Stimulated activated CD8-positive, alpha-beta memory T cell treated with anti-CD3 and anti-CD28 coated beads, Interleukin-7, amount 100 ng/mL, for 48 hours (primary cell): Measurements from ENCODE around the gene TRIM46.

Source experiments
- DNase-seq, 2 donors: peaks; one replicate each; pipeline ENCODE4 v3.0.0-alpha.2; 2020; ENCODE audit warnings: low read depth in 1 of 2; ENCODE audit errors: extremely low read depth in 1 of 2

TRIM46 gene

DNA sequence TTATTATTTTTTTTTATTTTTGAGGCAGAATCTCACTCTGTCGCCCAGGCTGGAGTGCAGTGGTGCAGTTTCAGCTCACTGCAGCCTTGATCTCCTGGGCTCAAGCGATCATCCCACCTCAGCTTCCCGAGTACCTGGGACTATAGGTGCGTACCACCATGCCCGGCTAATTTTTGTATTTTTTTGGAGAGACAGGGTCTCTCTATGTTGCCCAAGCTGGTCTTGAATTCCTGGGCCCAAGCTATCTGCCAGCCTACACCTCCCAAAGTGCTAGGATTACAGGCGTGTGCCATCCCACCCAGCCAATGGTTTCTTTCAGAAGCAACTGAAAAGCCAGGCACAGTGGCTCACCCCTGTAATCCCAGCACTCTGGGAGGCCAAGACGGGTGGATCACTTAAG, 2.8 kb upstream of the TRIM46 start:
- DNase-seq, result no peak

DNA sequence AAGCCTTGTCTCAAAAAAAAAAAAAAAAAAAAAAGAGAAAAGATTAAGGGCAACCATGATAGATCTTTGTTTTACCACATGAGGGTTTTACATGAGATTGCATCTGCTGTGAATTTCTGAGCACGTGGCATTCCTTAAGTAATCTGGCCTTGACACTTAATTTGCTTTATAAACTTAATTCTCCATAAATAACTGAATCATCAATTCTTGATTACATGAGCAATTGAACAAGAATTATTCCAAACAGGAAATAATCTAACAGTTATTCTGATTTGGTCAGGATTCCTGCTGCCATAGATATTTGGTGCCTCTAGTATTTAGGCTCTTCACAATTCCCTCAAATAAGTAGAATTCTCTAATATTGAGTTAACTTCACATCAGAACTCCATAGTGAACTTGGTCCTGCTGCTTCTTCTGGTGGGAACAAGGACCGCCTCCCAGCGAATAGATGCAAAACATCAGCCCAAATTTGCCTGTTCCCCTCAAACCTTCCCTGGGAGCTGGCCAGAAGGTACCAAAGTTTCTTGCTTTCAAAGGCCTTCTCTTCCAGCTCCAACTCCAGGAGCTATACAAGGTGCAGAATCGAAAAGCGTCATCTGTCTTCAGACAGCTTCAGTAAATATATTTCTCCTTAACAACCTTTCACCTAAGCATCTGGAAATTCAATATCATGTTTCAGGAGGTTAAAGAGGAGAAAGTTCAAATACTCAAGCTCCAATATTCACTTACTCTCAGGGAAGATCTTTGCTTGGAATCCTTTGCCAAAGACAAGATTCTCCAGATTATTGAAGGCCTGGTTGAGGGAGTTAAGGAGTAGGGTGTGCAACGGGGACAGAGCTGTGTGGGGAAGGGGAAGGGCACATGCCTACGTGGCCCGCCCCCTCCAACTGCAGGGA, 1.6 kb upstream of the TRIM46 start:
- DNase-seq, result no peak

DNA sequence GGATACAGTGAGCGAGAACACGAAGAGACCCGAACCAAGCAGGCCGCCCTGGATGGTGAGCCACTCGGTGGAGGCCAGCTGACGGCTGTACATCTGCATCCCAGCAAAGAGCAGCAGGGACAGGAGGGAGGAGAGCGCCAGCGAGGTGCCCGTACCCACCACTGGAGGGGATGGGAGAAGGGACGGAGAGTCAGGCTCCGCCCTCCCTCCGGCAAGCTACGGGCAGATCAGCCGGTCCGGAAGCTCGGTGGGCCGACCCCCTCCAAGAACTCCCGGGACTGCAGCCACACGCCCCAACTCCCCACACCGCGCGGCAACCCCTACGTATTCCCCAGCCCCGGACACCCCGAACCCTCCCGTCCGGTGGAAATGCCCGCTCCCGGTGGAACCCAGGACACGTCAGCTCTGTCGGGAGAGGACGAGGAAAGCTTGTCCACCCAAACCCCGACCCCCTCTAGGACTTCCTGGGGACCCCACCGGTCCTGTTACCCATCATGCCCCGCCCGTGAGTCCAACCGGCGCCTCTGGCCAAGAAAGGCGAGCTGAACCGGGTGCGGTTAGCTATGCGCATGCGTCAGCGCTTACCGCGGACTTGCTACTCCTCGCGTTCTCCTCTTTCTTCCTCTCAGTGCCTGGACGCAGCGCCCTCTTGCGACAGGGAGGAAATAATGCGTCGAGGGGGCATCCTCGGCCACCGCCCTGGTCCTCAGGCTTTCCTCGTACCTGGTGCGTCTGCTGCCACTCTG, 744 bp upstream of the TRIM46 start, which contains the start of gene KRTCAP2:
Gene KRTCAP2 (minus strand): TSS at position 573 of the 746 bp plus-strand sequence. CDS start 80 bp downstream, at position 493.
- peak; percentile 90 to 95 for DNase-seq

GRCh38 chr1:155174324-155175280, 953 bp downstream of the TRIM46 start:
- DNase-seq, result no peak

DNA sequence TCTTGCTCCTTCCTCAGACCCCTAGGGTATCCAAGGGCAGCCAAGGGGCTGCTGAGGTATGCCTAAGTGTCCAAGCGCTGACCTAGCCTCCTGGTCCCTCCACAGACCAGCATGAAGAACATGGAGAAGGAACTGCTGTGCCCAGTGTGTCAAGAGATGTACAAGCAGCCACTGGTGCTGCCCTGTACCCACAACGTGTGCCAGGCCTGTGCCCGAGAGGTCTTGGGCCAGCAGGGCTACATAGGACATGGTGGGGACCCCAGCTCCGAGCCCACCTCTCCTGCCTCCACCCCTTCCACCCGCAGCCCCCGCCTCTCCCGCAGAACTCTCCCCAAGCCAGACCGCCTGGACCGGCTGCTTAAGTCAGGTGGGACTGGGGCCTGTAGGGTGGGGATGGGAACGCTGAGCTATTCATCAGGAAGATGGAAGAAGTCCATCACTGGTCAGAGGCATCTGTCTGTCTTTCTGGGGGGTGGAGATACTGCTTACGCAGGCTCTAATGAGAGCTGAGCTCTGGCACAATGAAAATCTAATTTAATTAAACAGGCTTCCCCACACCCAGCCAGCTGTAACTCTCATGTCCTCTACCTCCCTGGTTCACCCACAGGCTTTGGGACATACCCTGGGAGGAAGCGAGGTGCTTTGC, 1.8 kb downstream of the TRIM46 start:
- no peak for DNase-seq

DNA sequence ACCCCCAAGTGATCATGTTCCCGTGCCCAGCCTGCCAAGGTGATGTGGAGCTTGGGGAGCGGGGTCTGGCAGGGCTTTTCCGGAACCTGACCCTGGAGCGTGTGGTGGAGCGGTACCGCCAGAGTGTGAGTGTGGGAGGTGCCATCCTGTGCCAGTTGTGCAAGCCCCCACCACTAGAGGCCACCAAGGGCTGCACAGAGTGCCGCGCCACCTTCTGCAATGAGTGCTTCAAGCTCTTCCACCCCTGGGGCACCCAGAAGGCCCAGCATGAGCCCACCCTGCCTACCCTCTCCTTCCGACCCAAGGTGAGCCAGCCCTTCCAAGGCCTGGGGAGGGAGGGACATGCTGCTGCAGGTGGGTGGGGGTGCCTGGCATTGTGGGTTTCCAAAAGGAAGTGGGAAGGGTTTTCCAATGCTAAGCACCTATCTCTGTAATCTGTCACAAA, 2.3 kb downstream of the TRIM46 start:
- no peak for DNase-seq

DNA sequence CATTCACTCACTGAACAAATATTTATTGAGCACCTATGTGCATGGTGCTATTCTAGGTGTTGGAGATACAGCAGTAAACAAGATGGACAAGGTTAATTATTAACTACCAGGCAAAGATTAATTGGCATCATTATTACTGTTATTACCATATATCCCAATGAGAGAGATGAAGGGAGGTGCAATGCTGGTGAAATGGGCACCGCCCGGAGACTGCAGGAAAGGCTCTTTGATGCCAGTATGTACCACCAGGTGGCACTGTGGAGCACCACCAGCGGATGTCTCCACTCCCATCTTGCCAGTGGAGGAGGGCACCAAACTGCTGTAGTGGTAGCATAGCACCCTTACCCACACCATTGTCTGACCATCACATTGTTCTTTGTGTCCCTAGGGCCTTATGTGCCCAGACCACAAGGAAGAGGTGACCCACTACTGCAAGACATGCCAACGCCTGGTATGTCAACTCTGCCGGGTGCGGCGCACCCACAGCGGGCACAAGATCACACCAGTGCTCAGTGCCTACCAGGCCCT, 3.0 kb downstream of the TRIM46 start:
- peak; percentile 63 to 75 for DNase-seq

- DNase-seq, result no peak
Measured at GRCh38 chr1:155177192-155177917, 3.7 kb downstream of the TRIM46 start.

GRCh38 chr1:155177918-155178281, 4.3 kb downstream of the TRIM46 start:
- DNase-seq, result no peak

DNA sequence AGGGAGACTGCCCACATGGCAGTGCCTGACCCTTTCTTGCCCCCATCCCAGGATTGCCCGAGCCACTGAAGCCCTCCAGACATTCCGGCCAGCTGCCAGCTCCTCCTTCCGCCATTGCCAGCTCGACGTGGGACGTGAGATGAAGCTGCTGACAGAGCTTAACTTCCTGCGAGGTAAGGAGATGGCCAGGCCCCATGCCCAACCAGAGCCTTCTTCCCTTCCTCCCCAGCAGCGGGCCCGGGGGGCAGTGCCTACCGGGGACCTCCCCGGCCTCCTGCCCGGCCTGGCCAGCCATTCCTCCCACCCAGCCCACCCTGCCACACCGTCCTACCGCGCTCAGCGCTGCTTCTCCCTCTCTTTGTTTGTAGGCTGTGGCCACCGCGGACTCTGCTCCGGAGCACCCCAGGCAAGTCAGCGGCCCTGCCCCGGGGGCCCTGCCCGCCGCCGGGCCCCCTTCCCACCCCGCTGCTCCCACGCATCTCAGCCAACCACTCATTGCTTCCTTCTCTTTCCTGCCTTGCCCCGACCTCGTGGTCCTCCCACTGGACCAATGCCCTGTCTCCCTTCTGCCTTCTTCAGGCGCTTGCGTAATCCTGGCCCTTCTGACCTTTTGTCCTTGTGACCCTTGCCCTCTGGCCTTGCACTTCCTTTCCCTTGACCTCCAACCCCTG, 4.9 kb downstream of the TRIM46 start:
- no peak for DNase-seq

DNA sequence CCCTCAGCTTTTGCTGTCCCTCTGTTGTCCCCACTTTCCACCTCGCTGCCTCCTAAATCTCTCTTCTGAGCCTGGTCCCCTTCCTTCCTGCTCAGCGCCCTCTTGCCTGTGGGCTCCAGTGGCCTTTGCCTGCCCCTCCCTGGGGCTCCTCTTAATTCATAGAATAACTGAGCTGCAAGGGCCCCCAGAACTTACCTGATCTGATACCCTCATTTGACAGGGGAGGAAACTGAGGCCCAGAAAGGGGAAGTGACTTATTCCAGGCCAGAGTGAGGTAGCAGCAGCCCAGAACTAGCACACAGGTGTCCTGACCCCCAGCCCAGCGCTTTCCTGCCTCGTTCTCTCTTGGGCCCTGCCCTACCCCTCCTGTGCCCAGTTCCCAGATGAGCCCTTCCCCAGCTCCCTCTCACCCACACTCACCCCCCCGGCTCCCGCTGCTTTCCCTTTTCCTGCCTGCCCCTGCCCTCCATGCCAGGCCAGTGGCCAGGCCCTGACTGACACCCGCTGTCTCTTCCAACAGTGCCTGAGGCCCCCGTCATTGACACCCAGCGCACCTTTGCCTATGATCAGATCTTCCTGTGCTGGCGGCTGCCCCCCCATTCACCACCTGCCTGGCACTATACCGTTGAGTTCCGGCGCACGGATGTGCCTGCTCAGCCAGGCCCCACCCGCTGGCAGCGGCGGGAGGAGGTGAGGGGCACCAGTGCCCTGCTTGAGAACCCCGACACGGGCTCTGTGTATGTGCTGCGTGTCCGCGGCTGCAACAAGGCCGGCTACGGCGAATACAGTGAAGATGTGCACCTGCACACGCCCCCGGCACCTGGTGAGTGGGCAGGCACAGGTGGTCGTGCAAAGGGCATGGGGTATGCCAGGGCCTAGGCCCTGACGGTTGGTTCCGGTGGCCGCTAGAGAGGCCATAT, 5.7 kb downstream of the TRIM46 start:
- DNase-seq, result no peak

GRCh38 chr1:155181371-155182051, 7.9 kb downstream of the TRIM46 start:
- no peak for DNase-seq

DNA sequence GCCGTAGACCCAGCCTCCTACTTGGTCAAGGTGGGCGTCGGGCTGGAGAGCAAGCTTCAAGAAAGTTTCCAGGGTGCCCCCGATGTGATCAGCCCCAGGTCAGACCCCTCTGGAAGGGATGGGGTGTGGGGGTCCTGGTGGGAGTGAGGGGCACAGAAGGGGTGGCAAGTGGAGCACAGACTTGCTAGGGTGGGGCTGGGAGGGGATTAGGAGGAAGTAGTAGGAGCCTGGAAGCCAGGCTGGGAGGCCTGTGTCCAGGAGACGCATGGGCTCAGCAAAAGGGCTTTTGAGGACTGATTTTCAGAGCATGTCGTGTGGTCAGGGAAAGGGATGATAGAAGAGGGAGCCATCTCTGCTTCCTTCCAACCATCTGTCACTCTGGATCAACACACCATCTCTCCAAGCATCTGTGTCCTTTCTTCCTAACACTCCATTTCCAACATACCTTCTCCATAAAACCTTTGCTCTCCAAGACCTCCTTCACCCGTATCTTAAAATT, 8.5 kb downstream of the TRIM46 start:
- DNase-seq, result no peak

- no peak for DNase-seq
Measured at GRCh38 chr1:155183775-155184221, 10.1 kb downstream of the TRIM46 start.

- DNase-seq, result no peak
Measured at GRCh38 chr1:155184351-155184811, 10.7 kb downstream of the TRIM46 start.

DNA sequence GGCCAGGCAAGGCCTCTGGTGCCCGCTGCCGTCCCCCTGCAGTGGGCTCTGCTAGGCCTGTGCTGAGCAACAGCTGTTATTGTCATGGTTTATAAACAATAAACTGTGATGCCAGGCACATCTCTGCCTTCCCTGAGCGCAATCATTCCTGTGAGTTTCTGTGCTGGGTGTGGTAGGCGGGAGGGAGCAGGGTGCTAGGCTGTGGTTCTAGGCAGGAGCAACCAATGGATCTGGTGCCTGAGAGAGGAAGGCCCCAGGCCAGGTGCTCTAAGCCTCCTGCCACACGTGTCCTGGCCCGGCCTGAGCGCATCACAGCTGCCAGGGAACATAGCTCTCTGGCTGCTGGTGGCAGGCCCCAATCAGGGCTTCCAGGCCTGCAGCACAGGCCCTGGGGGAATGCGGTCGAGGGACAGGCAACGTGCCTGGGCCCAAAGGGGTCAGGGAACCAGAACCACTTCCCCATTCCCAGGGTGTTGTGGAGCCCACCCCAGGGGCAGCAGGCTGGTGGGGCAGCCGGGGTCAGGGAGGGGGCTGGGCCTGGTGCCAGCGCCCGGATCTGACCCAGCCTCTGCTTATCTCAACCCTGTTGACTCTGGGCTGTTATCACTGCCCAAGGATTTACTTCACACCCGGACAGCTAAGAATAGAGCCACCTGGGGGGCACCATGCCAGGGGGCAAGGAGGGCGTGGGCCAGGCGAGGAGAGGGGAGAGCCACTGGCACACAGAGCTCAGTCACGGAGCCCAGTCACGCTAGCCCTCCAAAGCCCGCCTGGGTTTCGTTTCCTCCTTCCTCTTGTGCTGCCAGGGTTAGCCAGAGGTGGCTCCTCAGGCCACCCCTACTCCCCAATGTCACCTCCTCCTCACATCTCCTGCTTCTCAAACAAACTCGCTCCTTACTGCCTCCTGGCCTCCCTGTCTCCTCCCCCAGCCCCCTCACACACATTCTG, 11.5 kb downstream of the TRIM46 start:
- no peak for DNase-seq
